Pancreas (tissue), 10 donors: Measurements from ENCODE around the gene PADI2. TPM values are rescaled to one million over a fixed set of nuclear protein-coding genes. Genes with fewer than 3 reads are reported as not detected.

ENCODE experiments used
- ATAC-seq, 4 donors: fragments of 200-7000 bp; cut with Tn5 transposase; one replicate each; pipeline versions ENCODE4 v1.8.0 to v1.9.1; 2020; ENCODE audit warnings: mild to moderate bottlenecking in 4 of 4, moderate library complexity in 4 of 4
- DNase-seq, 6 donors: peaks; one replicate each; pipeline ENCODE4 v3.0.0-alpha.2; 2020
- FAIRE-seq: peaks from 2 replicates; lab custom pipeline; 2012; peaks lifted over from hg19 to GRCh38; lab: Jason Lieb, UNC
- H3K27ac ChIP-seq, 4 donors: fragments of 200-600 bp; sonication (generic); 1 replicate in 3 of 4; 2 replicates in 1 of 4; pipeline versions ENCODE4 v1.5.0 to v1.8.0; 2020
- H3K27me3 ChIP-seq, 4 donors: fragments of 200-600 bp; one replicate each; pipeline ENCODE4 v1.8.0; 2021
- H3K36me3 ChIP-seq, 3 donors: fragments of 200-600 bp; sonication (generic) in 1 of 3; one replicate each; pipeline versions ENCODE4 v1.5.0 to v1.8.0; 2020 to 2021
- H3K4me1 ChIP-seq, 3 donors: fragments of 200-600 bp; one replicate each; pipeline ENCODE4 v1.8.0; 2021
- H3K4me3 ChIP-seq, 4 donors: fragments of 200-600 bp; sonication (generic) in 2 of 4; one replicate each; pipeline versions ENCODE4 v1.5.0 to v1.8.0; 2020 to 2021
- H3K9me3 ChIP-seq, 4 donors: fragments of 200-600 bp; one replicate each; pipeline ENCODE4 v1.8.0; 2021
- WGBS, 2 donors: extraction: QIAGEN DNeasy Blood & Tissue Kit; methylation state at CpG; one replicate each; pipeline ENCODE4 v1.1.7; 2013; 5-methylcytosine and 5-hydroxymethylcytosine counted together
- intact Hi-C, 3 donors: fragments of 100-400 bp; cut with DNase I; formaldehyde crosslinking; loops; one replicate each; pipeline versions ENCODE4 v1.11.1 to v1.14.2; 2022
- polyA plus RNA-seq, 2 donors: library from polyadenylated mRNA; stranded (reverse); fragments of 200-250 nt; gene quantifications; one replicate each; pipeline ENCODE4 v1.2.3, GENCODE V29; 2013
- total RNA-seq, 6 donors: library from RNA; stranded (reverse); fragmentation: NEBNext Ultra II Directional in 4 of 6; extraction: Animal tissue kit (Norgen Biotek cat#: 25700) in 4 of 6; gene quantifications; one replicate each; pipeline versions ENCODE4 v1.2.1 to v1.2.4, GENCODE V29; 2021 to 2023
- TF ChIP-seq, protein P1 (sequence below), 4 donors: fragments of 200-600 bp; sonication (generic) in 3 of 4; IDR thresholded peaks; one replicate each; pipeline versions ENCODE4 v1.5.0 to v1.8.0; 2021; ENCODE audit warnings: antibody characterized with exemption in 4 of 4
- donor health status: healthy with polysubstance abuse.
- donor health status: DM: no; HTN: no; CAD: no; lungs with moderate emphysema.
- donor health status: DM: no; HTN: no; CAD: no.
- donor health status: control.
- donor health status: control.
- donor health status: Bipolar disorder and iron deficiency.
- donor health status: DM: yes; HTN: yes; CAD: no.
- donor health status: DM: no; HTN: no; CAD: no.
- donor health status: DM: no; HTN: no; CAD: no.
- donor health status: DM: yes; HTN: yes; CAD: no.

PADI2 gene
- total and polyA plus RNA-seq, 8 donors, result 0.42 to 10.0 (median 0.93) TPM

DNA sequence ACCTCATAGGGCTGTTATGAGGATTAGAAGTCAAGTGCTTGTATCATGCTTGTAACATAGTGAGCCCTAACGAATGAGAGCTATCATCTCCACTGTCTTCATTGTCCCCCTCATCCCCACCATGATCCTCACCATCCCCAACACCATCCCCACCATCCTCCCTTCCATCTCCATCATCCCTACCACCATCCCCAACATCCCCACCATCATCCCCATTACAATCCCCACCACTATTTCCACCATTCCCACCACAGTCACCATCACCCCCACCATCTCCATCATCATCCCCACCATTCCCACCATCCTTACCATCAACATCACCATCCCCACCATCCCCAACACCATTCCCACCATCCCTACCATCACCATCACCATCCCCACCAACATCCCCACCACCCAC, 46.6 kb upstream of the PADI2 start:
- FAIRE-seq, result no peak
- Histone ChIP-seq H3K27ac (no peak overlapping the region), H3K9me3 (no peaks in the 10 kb centered on the region), H3K27me3 (no peaks in the 10 kb centered on the region), H3K4me3 (no peak overlapping the region), H3K4me1 (no peaks in the 10 kb centered on the region), H3K36me3 (no peaks in the 10 kb centered on the region)
- intact Hi-C loops, result no loop called here
- TF ChIP-seq, protein P1, sequence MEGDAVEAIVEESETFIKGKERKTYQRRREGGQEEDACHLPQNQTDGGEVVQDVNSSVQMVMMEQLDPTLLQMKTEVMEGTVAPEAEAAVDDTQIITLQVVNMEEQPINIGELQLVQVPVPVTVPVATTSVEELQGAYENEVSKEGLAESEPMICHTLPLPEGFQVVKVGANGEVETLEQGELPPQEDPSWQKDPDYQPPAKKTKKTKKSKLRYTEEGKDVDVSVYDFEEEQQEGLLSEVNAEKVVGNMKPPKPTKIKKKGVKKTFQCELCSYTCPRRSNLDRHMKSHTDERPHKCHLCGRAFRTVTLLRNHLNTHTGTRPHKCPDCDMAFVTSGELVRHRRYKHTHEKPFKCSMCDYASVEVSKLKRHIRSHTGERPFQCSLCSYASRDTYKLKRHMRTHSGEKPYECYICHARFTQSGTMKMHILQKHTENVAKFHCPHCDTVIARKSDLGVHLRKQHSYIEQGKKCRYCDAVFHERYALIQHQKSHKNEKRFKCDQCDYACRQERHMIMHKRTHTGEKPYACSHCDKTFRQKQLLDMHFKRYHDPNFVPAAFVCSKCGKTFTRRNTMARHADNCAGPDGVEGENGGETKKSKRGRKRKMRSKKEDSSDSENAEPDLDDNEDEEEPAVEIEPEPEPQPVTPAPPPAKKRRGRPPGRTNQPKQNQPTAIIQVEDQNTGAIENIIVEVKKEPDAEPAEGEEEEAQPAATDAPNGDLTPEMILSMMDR (IDR thresholded peaks at IDR 0.05), result no peak
- DNase-seq, result no peak
- no peak for ATAC-seq
- 54 to 61% methylated on average over 1 of the region's 1 CpG for WGBS, 2 donors

DNA sequence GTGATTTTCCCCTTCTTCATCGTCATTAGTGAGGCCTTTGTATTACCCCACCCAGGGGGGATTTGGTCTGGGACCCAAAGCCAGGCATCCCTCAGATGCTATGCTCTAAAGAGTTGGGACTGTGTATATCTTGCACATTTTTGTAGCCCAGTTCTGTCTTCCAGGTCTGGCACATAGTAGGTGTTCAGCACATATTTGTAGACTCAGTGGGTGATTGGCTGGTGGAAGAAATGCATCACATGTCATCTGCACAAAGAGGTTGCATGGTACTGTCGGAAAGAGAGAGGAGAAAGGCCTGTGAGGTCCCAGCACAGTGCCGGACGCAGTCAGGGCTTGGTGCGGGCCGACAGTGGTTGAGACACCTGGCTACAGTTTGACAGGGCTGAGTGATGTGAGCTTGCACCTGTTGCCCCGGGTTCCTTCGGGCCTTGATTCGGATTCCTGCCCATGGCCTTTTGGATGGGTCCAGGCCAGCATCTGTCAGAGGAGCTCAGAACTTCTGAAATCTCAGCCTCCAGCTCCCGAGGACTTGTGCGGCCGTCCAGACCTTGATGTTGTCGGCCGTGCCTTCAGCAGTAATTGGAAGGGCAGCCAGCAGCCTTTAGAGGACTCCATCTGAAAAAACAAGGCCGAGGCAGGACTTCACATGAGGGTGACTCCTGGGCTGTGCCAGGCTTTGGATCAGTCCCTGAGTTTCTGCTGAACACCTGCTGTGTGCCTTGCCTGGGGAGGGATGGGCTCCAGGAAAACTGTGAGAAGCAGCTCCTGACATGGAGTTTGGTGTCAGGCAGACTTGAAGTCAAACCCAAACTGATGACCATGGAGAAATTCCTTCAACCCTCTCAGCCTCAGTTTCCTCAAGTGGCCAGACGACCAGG, 44.8 kb upstream of the PADI2 start:
- Histone ChIP-seq H3K4me1 (no peaks in the 10 kb centered on the region), H3K36me3 (no peaks in the 10 kb centered on the region), H3K27ac (no peak overlapping the region), H3K4me3 (no peak overlapping the region), H3K9me3 (no peaks in the 10 kb centered on the region), H3K27me3 (no peaks in the 10 kb centered on the region)
- intact Hi-C loops, result no loop called here
- 62 to 68% methylated on average over 16 of the region's 16 CpGs for WGBS, 2 donors
- DNase-seq (no peak), FAIRE-seq (no peak), ATAC-seq (no peak)
- TF ChIP-seq, protein P1 (IDR thresholded peaks at IDR 0.05), result no peak

DNA sequence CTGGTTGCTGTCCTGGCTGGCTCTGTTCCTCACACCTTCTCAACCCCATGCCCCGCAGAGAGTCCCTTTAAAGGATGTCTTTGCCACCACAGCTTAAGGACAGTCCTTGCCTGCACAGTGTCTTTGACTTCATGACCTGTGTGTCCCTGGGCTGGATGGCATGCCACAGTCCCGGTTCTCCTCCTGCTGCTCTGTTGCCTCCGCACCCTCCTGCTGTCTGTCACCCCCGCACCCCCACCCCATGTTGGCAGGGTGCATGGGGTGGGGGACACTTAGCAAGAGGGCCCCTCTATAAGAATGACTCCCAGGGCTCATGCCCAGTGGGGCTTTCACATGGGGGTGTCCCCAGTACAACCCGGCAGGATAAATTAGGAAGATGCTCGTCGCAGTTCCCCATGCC, 44.1 kb upstream of the PADI2 start:
- WGBS, 2 donors, result 80 to 88% methylated on average over 7 of the region's 7 CpGs
- no peaks in the 10 kb centered on the region for H3K9me3 ChIP-seq
- TF ChIP-seq, protein P1 (IDR thresholded peaks at IDR 0.05), result no peak
- H3K4me3 ChIP-seq, result no peak overlapping the region
- no peaks in the 10 kb centered on the region for H3K27me3 ChIP-seq
- no peak for DNase-seq
- intact Hi-C loops, result no loop called here
- no peaks in the 10 kb centered on the region for H3K36me3 ChIP-seq
- ATAC-seq, result no peak
- H3K27ac ChIP-seq, result no peak overlapping the region
- no peaks in the 10 kb centered on the region for H3K4me1 ChIP-seq
- FAIRE-seq, result no peak

DNA sequence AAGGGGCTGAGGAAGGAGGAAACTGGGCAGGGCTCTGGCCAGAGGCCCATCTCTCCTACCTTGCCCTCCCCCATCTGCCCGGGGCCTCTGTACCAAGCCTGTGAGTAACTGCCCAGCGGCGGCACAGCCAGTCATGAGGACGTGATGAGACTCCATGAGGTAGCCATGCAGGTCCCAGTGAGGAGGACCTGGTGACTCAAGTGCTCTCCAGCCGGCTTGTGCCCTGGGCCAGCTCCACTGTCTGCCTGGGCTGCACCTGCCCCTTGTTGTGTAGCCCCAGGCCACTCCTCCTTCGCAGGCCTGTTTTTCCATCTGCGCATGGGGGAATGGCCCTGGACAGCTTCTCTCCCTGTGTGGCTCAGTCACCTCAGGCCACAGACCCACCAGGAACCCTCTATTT, 43.7 kb upstream of the PADI2 start:
- no peaks in the 10 kb centered on the region for H3K27me3 ChIP-seq
- intact Hi-C loops, result no loop called here
- no peaks in the 10 kb centered on the region for H3K36me3 ChIP-seq
- DNase-seq, result no peak
- ATAC-seq, result no peak
- TF ChIP-seq, protein P1 (IDR thresholded peaks at IDR 0.05), result no peak
- H3K9me3 ChIP-seq, result no peaks in the 10 kb centered on the region
- 77 to 88% methylated on average over 6 to 7 of the region's 7 CpGs for WGBS, 2 donors
- no peak overlapping the region for H3K27ac ChIP-seq
- no peak overlapping the region for H3K4me3 ChIP-seq
- no peaks in the 10 kb centered on the region for H3K4me1 ChIP-seq
- no peak for FAIRE-seq
